ENCODE data around the gene ANKRD39.
A peak's percentile ranks its signal among the peaks of the same experiment; 100 is the strongest.
"Not testable (repeated sequence)": the region's sequence is repeated elsewhere in the genome, so short reads cannot be mapped to it uniquely, and the experiment has no call there.

Gene ANKRD39

DNA sequence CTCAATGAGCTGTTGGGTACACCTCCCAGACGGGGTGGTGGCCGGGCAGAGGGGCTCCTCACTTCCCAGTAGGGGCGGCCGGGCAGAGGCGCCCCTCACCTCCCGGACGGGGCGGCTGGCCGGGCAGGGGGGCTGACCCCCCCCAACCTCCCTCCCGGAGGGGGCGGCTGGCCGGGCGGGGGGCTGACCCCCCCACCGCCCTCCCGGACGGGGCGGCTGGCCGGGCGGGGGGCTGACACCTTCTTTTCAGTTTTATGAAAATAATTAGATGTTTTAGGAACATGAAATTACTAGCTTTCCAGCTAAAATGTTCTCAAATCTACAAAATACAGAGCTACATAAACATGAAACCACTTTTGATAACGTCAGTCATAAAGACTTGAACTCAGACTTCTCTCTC, 51.9 kb downstream of the ANKRD39 start:
- not testable (repeated sequence) for DNase-seq

GRCh38 chr2:96804986-96805385, 52.8 kb downstream of the ANKRD39 start:
- no peak for DNase-seq

DNA sequence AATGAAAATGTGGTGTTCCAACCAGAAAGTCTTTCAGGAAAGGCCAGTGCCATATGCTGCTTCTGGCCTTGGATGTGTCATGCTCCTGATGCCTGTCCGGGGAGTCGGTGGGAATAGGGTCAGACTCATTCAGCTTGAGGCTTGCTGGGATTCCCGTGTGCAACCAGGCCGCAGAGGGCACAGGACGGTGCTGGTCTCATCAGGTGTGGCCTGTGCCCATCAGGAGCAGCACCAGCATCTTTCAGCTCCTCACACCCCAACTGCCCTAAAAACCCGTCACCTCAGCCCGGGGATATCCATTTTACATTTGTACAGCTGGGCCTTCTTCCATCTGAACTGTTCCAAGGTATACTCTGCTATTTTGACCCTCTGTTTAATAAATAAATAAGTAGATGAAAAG, 55.1 kb downstream of the ANKRD39 start:
- DNase-seq = no peak

GRCh38 chr2:96801786-96802595, 55.8 kb downstream of the ANKRD39 start:
- DNase-seq = no peak

DNA sequence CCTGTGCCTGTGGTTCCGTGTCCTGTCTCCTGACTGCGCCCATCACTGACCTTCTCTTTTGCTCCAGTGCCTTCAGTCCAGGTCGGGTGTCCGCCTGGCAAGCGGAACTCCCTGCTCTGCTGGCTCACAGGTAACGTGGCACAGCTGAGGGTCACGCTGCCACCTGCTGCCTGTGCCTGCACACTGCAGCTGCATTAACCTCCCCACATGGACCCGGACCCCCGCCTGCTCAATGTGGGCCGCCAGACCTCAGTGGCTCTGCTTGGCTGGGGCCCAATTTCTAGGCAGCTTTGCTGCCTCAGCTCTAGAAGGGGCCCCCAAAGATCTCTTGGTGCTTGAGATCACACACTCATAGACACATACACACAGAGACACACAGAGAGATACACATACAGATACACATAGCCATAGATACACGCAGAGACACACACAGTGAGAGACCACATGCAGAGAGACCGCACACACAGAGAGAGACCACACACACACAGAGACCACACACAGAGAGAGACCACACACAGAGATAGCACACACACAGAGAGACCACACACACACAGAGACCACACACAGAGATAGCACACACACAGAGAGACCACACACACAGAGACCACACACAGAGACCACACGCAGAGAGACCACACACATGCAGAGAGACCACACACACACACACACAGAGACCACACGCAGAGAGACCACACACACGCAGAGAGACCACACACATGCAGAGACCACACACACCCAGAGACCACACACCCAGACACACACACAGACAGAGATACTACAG, 56.6 kb downstream of the ANKRD39 start:
- DNase-seq = peak; percentile 68

- no peak for DNase-seq
These were observed 57.5 kb downstream of the ANKRD39 start for GRCh38 chr2:96800061-96801004.

GRCh38 chr2:96799623-96799935, 58.2 kb downstream of the ANKRD39 start:
- no peak for DNase-seq

DNA sequence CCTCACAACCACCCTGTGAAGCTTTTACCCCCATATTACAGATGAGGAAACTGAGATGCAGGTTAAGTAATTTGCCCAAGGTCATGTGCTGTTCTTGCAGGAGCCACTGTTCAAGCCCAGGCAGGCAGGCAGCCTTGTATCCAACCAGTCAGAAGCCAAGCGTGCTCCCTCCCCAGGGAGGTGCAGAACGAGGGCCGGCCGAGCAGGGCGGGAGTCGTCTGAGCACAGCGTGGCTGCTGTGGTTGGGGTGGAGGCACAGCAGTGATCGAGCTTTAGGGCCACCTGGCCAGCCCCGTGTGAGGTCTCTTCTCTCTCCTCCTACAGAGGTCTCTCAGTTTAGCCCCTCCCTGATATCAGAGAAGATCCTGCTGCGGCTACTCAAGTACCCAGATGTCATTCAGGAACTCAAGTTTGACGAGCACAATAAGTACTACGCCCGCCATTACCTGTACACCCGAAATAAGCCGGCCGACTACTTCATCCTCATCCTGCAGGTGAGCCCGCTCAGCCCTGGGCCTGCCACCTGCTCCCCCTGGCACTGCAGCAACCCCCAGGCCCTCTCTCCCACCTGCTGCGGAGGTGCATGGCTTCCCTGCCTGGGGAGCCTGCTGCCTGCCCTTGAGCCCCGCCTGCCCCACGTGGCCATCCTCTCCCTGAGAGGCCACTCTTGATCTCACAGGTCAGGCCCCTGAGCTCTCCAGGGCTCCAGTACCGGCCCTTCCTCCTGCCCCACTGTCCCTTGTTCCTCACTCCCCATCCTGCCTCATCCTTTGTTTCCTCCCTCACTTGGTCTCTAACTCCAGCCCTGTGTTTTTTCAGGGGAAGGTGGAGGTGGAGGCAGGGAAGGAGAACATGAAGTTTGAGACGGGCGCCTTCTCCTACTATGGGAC, 58.8 kb downstream of the ANKRD39 start:
- DNase-seq = no peak

Data from NCI-H146 (cell line).